GM19043 (cell line): Measurements from ENCODE around the gene LRRC28.
"Not testable (repeated sequence)": the region's sequence is repeated elsewhere in the genome, so short reads cannot be mapped to it uniquely, and the experiment has no call there.

ENCODE experiments used
- ATAC-seq: cut with Tn5 transposase; IDR thresholded peaks from one replicate; pipeline ENCODE4 v1.9.1; 2021; ENCODE audit warnings: low read depth; ENCODE audit not compliant: unreplicated experiment

Gene LRRC28

GRCh38 chr15:99387421-99388168 is 136.3 kb downstream of the LRRC28 start:
- peak; percentile 64 for ATAC-seq

- ATAC-seq, result no peak
Measured at GRCh38 chr15:99390667-99391066, 139.4 kb downstream of the LRRC28 start.

- no peak for ATAC-seq
Measured at GRCh38 chr15:99393641-99394040, 142.4 kb downstream of the LRRC28 start.

- no peak for ATAC-seq
Measured at GRCh38 chr15:99396375-99396774, 145.1 kb downstream of the LRRC28 start.

- ATAC-seq, result no peak
Measured at GRCh38 chr15:99399061-99399460, 147.8 kb downstream of the LRRC28 start.

GRCh38 chr15:99399618-99400017 is 148.3 kb downstream of the LRRC28 start:
- no peak for ATAC-seq

GRCh38 chr15:99401216-99401615 is 149.9 kb downstream of the LRRC28 start:
- not testable (repeated sequence) for ATAC-seq

- no peak for ATAC-seq
Measured at GRCh38 chr15:99402014-99402729, 150.9 kb downstream of the LRRC28 start.

GRCh38 chr15:99403597-99403996 is 152.3 kb downstream of the LRRC28 start:
- no peak for ATAC-seq

GRCh38 chr15:99404454-99404853 is 153.2 kb downstream of the LRRC28 start:
- no peak for ATAC-seq

- no peak for ATAC-seq
Measured at GRCh38 chr15:99406120-99406519, 154.8 kb downstream of the LRRC28 start.

GRCh38 chr15:99406716-99407487 is 155.6 kb downstream of the LRRC28 start:
- ATAC-seq, result no peak

GRCh38 chr15:99407716-99408115 is 156.4 kb downstream of the LRRC28 start:
- ATAC-seq, result no peak

- no peak for ATAC-seq
Measured at GRCh38 chr15:99408236-99409096, 157.2 kb downstream of the LRRC28 start.

GRCh38 chr15:99409097-99409473 is 157.8 kb downstream of the LRRC28 start:
- no peak for ATAC-seq

GRCh38 chr15:99409560-99409959 is 158.3 kb downstream of the LRRC28 start:
- ATAC-seq, result no peak

- no peak for ATAC-seq
Measured at GRCh38 chr15:99410477-99410876, 159.2 kb downstream of the LRRC28 start.

- ATAC-seq, result no peak
Measured at GRCh38 chr15:99411234-99411633, 160.0 kb downstream of the LRRC28 start.

- ATAC-seq, result no peak
Measured at GRCh38 chr15:99412082-99412481, 160.8 kb downstream of the LRRC28 start.

- ATAC-seq, result no peak
Measured at GRCh38 chr15:99412626-99413025, 161.3 kb downstream of the LRRC28 start.
